Measurements from ENCODE around the gene MRPL47. TPM values are rescaled to one million over a fixed set of nuclear protein-coding genes. Genes with fewer than 3 reads are reported as not detected.

Gene MRPL47
- polyA plus RNA-seq, 3 donors = 52.5 to 63.8 (median 58.7) TPM

GRCh38 chr3:179610066-179610465 lies 5.6 kb upstream of the MRPL47 start:
- DNase-seq (ENCODE audit: extremely low read depth in 1 of 11, low read depth in 9 of 11, low spot score in 4 of 11) = no peak

- DNase-seq (ENCODE audit: extremely low read depth in 1 of 11, low read depth in 9 of 11, low spot score in 4 of 11) = no peak
Measured at GRCh38 chr3:179608931-179609720, 4.7 kb upstream of the MRPL47 start.

- no peak for DNase-seq (ENCODE audit: extremely low read depth in 1 of 11, low read depth in 9 of 11, low spot score in 4 of 11)
Measured at GRCh38 chr3:179606534-179607085, 2.2 kb upstream of the MRPL47 start.

- DNase-seq (ENCODE audit: extremely low read depth in 1 of 11, low read depth in 9 of 11, low spot score in 4 of 11) = peak in 3 of 11 donors; percentile 0 to 15 (median 0)
Measured at GRCh38 chr3:179603831-179604230, 607 bp downstream of the MRPL47 start.

GRCh38 chr3:179603321-179603720 lies 1.1 kb downstream of the MRPL47 start:
- DNase-seq (ENCODE audit: extremely low read depth in 1 of 11, low read depth in 9 of 11, low spot score in 4 of 11) = no peak

GRCh38 chr3:179599531-179599930 lies 4.9 kb downstream of the MRPL47 start:
- DNase-seq (ENCODE audit: extremely low read depth in 1 of 11, low read depth in 9 of 11, low spot score in 4 of 11) = no peak

- no peak for DNase-seq (ENCODE audit: extremely low read depth in 1 of 11, low read depth in 9 of 11, low spot score in 4 of 11)
Measured at GRCh38 chr3:179591313-179591712, 13.1 kb downstream of the MRPL47 start.

GRCh38 chr3:179590669-179591068 lies 13.8 kb downstream of the MRPL47 start:
- no peak for DNase-seq (ENCODE audit: extremely low read depth in 1 of 11, low read depth in 9 of 11, low spot score in 4 of 11)

- no peak for DNase-seq (ENCODE audit: extremely low read depth in 1 of 11, low read depth in 9 of 11, low spot score in 4 of 11)
Measured at GRCh38 chr3:179589143-179589542, 15.3 kb downstream of the MRPL47 start.

GRCh38 chr3:179580992-179581391 lies 23.4 kb downstream of the MRPL47 start:
- DNase-seq (ENCODE audit: extremely low read depth in 1 of 11, low read depth in 9 of 11, low spot score in 4 of 11) = no peak

GRCh38 chr3:179565496-179565895 lies 38.9 kb downstream of the MRPL47 start:
- DNase-seq (ENCODE audit: extremely low read depth in 1 of 11, low read depth in 9 of 11, low spot score in 4 of 11) = no peak

GRCh38 chr3:179563271-179563783 lies 41.1 kb downstream of the MRPL47 start:
- peak in 9 of 11 donors; percentile 35 to 63 (median 48) for DNase-seq (ENCODE audit: extremely low read depth in 1 of 11, low read depth in 9 of 11, low spot score in 4 of 11)

- peak; percentile 97 to 100 (median 99) for DNase-seq (ENCODE audit: extremely low read depth in 1 of 11, low read depth in 9 of 11, low spot score in 4 of 11)
Measured at GRCh38 chr3:179562591-179563270, 41.7 kb downstream of the MRPL47 start, which contains the start of gene ACTL6A. TSS of gene ACTL6A (plus strand) at chr3:179562926. CDS start at chr3:179563093, 167 bp downstream.

- no peak for DNase-seq (ENCODE audit: extremely low read depth in 1 of 11, low read depth in 9 of 11, low spot score in 4 of 11)
Measured at GRCh38 chr3:179560791-179561190, 43.6 kb downstream of the MRPL47 start.

GRCh38 chr3:179558742-179559364 lies 45.6 kb downstream of the MRPL47 start:
- DNase-seq (ENCODE audit: extremely low read depth in 1 of 11, low read depth in 9 of 11, low spot score in 4 of 11) = peak in 9 of 11 donors; percentile 13 to 55 (median 36)

GRCh38 chr3:179551349-179552105 lies 52.9 kb downstream of the MRPL47 start:
- DNase-seq (ENCODE audit: extremely low read depth in 1 of 11, low read depth in 9 of 11, low spot score in 4 of 11) = no peak

- no peak for DNase-seq (ENCODE audit: extremely low read depth in 1 of 11, low read depth in 9 of 11, low spot score in 4 of 11)
Measured at GRCh38 chr3:179546814-179547241, 57.6 kb downstream of the MRPL47 start.

- no peak for DNase-seq (ENCODE audit: extremely low read depth in 1 of 11, low read depth in 9 of 11, low spot score in 4 of 11)
Measured at GRCh38 chr3:179544981-179545645, 59.3 kb downstream of the MRPL47 start.

Data from renal cortex interstitium (tissue), 11 donors.